Head of caudate nucleus (tissue), 42 donors: ENCODE measurements around the gene AHRR.

Source experiments
- DNase-seq, 42 donors: peaks; one replicate each; pipeline versions ENCODE4 v3.0.0 to v3.0.0-alpha.2; 2020 to 2021; ENCODE audit warnings: mixed read lengths in 7 of 42
- intact Hi-C: fragments of 100-400 bp; cut with DNase I; formaldehyde crosslinking; loops from one replicate; pipeline ENCODE4 v1.15.0; 2022

Gene AHRR

GRCh38 chr5:335740-336038 is 14.2 kb downstream of the AHRR start:
- DNase-seq = peak in 2 of 42 donors; percentile 9 to 29
- intact Hi-C loops = no loop called here

- peak in 1 of 42 donors; percentile 31 for DNase-seq
- intact Hi-C loops = no loop called here
These were observed 16.1 kb downstream of the AHRR start for GRCh38 chr5:337563-338130.

- intact Hi-C loops = no loop called here
- peak in 1 of 42 donors; percentile 32 for DNase-seq
These were observed 21.3 kb downstream of the AHRR start for GRCh38 chr5:342501-343460.

- DNase-seq = peak in 7 of 42 donors; percentile 8 to 47 (median 21)
- intact Hi-C loops = no loop called here
These were observed 22.2 kb downstream of the AHRR start for GRCh38 chr5:343461-344401.

GRCh38 chr5:344668-345067 is 23.2 kb downstream of the AHRR start:
- peak in 1 of 42 donors; percentile 12 for DNase-seq
- intact Hi-C loops = no loop called here

- peak in 1 of 42 donors; percentile 26 for DNase-seq
- intact Hi-C loops = no loop called here
These were observed 24.1 kb downstream of the AHRR start for GRCh38 chr5:345404-346195.

GRCh38 chr5:346229-346935 is 24.9 kb downstream of the AHRR start:
- intact Hi-C loops = no loop called here
- peak in 1 of 42 donors; percentile 27 for DNase-seq

- intact Hi-C loops = no loop called here
These were observed 26.3 kb downstream of the AHRR start for GRCh38 chr5:347712-348284.

GRCh38 chr5:348726-349125 is 27.2 kb downstream of the AHRR start:
- intact Hi-C loops = no loop called here
- peak in 1 of 42 donors; percentile 26 for DNase-seq

More at GRCh38 chr5:347712-348284, 26.3 kb downstream of the AHRR start:
- DNase-seq = peak in 1 of 42 donors; percentile 34

GRCh38 chr5:350355-350754 is 28.8 kb downstream of the AHRR start:
- intact Hi-C loops = no loop called here
- peak in 2 of 42 donors; percentile 34 to 35 for DNase-seq

GRCh38 chr5:351084-351920 is 29.8 kb downstream of the AHRR start:
- peak in 1 of 42 donors; percentile 21 for DNase-seq
- intact Hi-C loops = no loop called here

GRCh38 chr5:351921-352245 is 30.4 kb downstream of the AHRR start:
- intact Hi-C loops = no loop called here
- DNase-seq = peak in 1 of 42 donors; percentile 14

- intact Hi-C loops = no loop called here
- DNase-seq = peak in 1 of 42 donors; percentile 16
These were observed 31.4 kb downstream of the AHRR start for GRCh38 chr5:352639-353611.

GRCh38 chr5:353612-354580 is 32.4 kb downstream of the AHRR start:
- intact Hi-C loops = no loop called here
- DNase-seq = peak in 1 of 42 donors; percentile 32
